HEK293T (cell line): Measurements from ENCODE around the gene OR11L1.

Experiments used
- ARNT ChIP-seq: fragments of 450-650 bp; IDR thresholded peaks from 2 replicates; pipeline ENCODE4 v1.6.1; 2017; ENCODE audit warnings: mild to moderate bottlenecking
- BHLHE40 ChIP-seq: fragments of 450-650 bp; IDR thresholded peaks from 2 replicates; pipeline ENCODE4 v1.6.1; 2016; ENCODE audit warnings: mild to moderate bottlenecking, moderate library complexity, borderline replicate concordance
- CTBP1 ChIP-seq: fragments of 450-650 bp; IDR thresholded peaks from 2 replicates; pipeline ENCODE4 v1.6.1; 2016; ENCODE audit warnings: borderline replicate concordance
- ELF4 ChIP-seq: fragments of 450-650 bp; IDR thresholded peaks from 2 replicates; pipeline ENCODE4 v1.6.1; 2017; ENCODE audit warnings: antibody characterized with exemption
- FOXA1 ChIP-seq: fragments of 450-650 bp; IDR thresholded peaks from 2 replicates; pipeline ENCODE4 v1.6.1; 2016; ENCODE audit warnings: mild to moderate bottlenecking
- FOXK2 ChIP-seq: fragments of 450-650 bp; IDR thresholded peaks from 2 replicates; pipeline ENCODE4 v1.6.1; 2016; ENCODE audit warnings: mild to moderate bottlenecking
- FOXM1 ChIP-seq: fragments of 450-650 bp; IDR thresholded peaks from 2 replicates; pipeline ENCODE4 v1.6.1; 2017; ENCODE audit warnings: mild to moderate bottlenecking, borderline replicate concordance
- HDGF ChIP-seq: fragments of 450-650 bp; IDR thresholded peaks from 2 replicates; pipeline ENCODE4 v1.6.1; 2017; ENCODE audit warnings: antibody characterized with exemption, borderline replicate concordance
- LEF1 ChIP-seq: fragments of 450-650 bp; IDR thresholded peaks from 2 replicates; pipeline ENCODE4 v1.6.1; 2017; ENCODE audit warnings: mild to moderate bottlenecking, borderline replicate concordance
- NFRKB ChIP-seq: fragments of 450-650 bp; IDR thresholded peaks from 2 replicates; pipeline ENCODE4 v1.6.1; 2016; ENCODE audit warnings: mild to moderate bottlenecking, moderate library complexity
- SP1 ChIP-seq: fragments of 450-650 bp; IDR thresholded peaks from 2 replicates; pipeline ENCODE4 v1.6.1; 2017
- SUZ12 ChIP-seq: fragments of 450-650 bp; IDR thresholded peaks from 2 replicates; pipeline ENCODE4 v1.6.1; 2016; ENCODE audit warnings: mild to moderate bottlenecking
- TARDBP ChIP-seq: fragments of 450-650 bp; IDR thresholded peaks from 2 replicates; pipeline ENCODE4 v1.6.1; 2016
- ZNF384 ChIP-seq: fragments of 450-650 bp; IDR thresholded peaks from 2 replicates; pipeline ENCODE4 v1.6.1; 2016

- no peak for TF ChIP-seq ARNT
- no peak for TF ChIP-seq TARDBP
- no peak for TF ChIP-seq SP1
- TF ChIP-seq BHLHE40 = no peak
- no peak for TF ChIP-seq CTBP1
- no peak for TF ChIP-seq FOXK2
- no peak for TF ChIP-seq FOXM1
- TF ChIP-seq ELF4 = no peak
- TF ChIP-seq LEF1 = no peak
- TF ChIP-seq NFRKB = no peak
- TF ChIP-seq ZNF384 = no peak
- TF ChIP-seq FOXA1 = no peak
- no peak for TF ChIP-seq SUZ12
- TF ChIP-seq HDGF = no peak
Observed at GRCh38 chr1:247848346-247848745, 6.7 kb upstream of the OR11L1 start.
